ENCODE measurements around the gene MEF2A. TPM values are rescaled to one million over a fixed set of nuclear protein-coding genes. Genes with fewer than 3 reads are reported as not detected.

The MEF2A gene
- total RNA-seq, 1 donor from 2014 or later, result 135 TPM

DNA sequence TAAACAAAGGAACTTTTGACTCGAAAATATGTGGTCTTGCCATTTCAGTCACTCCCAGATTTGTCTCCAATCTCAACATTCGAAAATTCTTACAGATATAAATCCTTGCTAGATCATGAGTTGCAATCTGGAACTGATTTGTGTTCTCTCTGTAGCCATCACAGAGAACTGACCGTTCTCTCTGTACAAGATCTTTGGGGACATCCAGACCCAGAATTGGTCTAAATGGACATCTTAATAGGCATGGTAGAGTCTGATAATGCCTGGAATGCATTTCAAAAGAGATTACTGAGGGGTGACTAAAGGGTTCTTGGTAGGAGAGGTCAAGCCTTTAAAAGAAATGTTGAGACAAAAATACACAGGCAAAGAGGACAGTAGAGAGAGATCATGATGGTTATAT is 7.2 kb upstream of the MEF2A start:
- ATAC-seq, result no peak
- intact Hi-C loops (cut with DNase I), result no loop called here
- DNase-seq (ENCODE audit: missing footprints), result no peak

DNA sequence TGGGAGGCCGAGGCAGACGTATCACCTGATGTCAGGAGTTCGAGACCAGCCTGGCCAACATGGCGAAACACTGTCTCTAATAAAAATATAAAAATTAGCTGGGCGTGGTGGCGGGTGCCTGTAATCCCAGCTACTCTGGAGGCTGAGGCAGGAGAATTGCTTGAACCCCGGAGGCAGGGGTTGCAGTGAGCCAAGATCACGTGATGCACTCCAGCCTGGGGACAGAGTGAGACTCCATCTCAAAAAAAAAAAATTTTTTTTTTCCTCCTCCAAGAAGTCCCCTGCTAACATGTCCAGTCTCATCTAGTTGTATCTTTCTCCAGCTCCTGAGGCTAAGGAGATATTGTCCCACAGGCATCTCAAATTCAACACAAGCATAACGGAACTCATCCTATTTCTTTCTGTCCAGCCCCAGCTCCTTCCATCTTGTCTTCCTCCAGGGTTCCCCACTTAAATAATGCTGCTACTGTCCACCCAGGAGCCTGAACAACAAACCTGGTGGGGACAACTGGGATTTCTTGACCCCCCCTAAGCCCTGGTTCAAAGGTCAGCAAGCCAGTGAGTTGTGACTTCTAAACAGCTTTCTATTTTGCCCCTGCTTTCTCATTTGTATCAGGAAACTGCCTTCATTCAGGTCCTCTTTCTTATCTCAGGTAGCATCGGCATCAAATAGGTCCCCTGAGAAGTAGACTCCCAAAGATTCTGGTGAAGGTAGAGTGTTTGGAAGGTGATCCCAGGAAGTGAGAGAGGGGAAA is 4.1 kb upstream of the MEF2A start:
- intact Hi-C loops (cut with DNase I), result no loop called here
- ATAC-seq (no peak), DNase-seq (ENCODE audit: missing footprints) (no peak)

DNA sequence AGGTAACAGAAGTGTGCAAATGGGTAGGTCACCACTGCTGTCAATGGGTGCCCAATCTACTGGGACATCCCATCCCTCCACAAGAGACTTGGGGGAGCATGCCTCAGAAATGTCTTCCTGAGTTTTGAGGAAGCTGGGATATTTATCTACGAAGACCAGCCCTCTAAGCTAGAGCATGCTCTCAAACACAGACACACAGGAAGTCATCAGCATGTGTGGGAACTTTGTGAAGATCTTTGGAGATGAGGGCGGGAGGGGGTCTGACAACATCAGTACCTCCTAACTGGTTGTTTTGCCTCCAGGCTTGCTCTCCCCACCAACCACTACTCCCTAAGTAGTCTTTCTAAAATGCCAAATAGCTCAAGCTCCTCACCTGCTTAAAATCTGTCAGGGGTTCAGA is 3.5 kb upstream of the MEF2A start:
- ATAC-seq (no peak), DNase-seq (ENCODE audit: missing footprints) (no peak)
- intact Hi-C loops (cut with DNase I), result no loop called here

DNA sequence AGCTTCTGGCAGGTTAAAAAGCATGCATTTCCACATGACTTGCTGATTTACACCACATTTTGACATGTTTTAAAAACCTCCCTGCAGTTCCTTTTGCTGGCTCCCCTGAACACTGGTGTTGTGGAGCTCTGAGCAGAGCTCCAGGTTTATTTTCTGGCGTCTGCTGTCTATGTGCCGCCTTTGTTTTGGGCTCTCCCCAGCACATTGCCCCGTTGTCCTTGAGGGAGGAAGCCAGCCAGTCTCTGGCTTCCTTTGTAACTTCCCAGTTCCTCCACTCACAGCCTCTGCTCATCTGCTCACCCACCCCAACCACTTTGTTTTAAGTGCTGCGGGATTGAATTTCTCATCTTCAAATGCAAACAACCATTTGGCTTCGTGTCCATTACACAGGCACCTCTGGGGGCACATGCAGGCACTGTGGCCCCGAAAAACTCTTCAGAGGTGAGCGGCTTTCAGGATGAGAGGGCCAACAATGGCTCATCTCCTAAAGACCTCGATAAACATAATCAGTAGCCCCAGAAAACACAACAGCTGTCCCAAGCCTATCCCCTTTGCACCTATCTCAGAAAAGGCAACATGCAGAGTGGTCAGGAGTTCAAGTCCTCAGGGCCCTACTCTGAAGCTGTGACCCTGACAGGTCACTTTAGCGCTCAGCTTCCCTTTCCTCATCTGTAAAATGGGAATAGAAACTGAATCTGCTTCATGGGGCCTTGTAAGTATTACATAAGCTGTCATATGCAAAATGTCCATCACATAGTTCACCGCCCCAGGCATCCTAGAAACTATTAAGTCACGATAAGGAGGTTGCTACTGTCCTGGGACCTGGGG is 1.3 kb upstream of the MEF2A start:
- ATAC-seq, result peak; percentile 45
- intact Hi-C loops (cut with DNase I), result loop anchor here (1.0 to 5.0 kb wide), 7 partner anchors 52 to 257 kb away; no protein-coding TSS in a partner anchor
- DNase-seq (ENCODE audit: missing footprints), result no peak

DNA sequence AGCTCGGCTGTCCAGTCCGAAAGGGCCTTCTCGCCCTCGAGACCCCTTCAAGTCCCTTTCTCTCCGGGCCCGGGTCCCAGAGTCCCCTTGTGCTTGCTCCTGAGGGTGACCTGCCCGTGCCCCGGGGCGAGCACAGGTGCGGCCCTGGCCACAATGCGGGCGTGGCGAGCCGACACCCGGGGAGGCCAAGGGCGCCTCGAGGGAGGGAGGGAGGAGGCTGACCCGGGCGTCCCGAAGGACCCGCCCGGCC is 810 bp upstream of the MEF2A start:
- DNase-seq (ENCODE audit: missing footprints) (no peak), ATAC-seq (no peak)
- intact Hi-C loops (cut with DNase I), result loop anchor here (1.0 to 5.0 kb wide), 7 partner anchors 52 to 258 kb away; no protein-coding TSS in a partner anchor

DNA sequence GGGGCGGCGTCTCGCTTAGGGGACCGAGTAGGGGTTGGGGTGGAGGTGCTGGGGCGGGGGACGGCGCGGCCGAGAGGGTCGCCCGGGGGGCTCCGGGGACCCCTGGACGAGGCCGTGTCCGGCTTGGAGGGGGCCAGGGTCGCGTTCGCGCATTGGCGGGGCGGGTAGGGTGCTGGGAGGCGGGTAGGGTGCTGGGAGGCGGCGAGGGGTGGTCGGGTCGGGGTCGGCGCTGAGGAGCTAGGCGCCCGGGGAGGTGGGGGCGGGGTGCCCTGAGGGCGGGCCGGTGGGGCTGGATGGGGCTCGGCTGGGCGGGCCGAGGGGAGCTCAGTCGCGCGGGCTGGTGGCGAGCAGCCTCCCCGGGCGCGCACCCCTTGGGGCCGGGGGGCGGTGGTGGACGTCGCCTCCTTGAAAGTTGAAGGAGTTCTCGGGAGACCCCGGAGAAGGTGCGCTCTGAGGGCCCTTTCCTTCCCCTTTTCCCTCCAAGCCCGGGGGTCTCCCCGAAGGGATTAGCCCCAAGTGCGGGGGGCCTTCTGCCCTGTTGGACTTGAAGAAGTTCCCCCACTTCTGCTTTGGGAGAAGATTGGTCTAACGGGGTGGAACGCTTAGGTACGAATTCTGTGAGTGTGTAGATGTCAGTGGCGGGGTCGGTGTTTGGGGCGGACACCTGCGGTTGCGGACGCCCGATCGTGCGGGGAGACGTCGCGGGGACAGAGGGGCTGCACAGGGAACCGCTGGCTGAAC is 543 bp downstream of the MEF2A start:
- peak; percentile 17 for ATAC-seq
- intact Hi-C loops (cut with DNase I), result loop anchor here (5.0 kb wide), 1 partner anchor 259 kb away; no protein-coding TSS in a partner anchor
- DNase-seq (ENCODE audit: missing footprints), result no peak

DNA sequence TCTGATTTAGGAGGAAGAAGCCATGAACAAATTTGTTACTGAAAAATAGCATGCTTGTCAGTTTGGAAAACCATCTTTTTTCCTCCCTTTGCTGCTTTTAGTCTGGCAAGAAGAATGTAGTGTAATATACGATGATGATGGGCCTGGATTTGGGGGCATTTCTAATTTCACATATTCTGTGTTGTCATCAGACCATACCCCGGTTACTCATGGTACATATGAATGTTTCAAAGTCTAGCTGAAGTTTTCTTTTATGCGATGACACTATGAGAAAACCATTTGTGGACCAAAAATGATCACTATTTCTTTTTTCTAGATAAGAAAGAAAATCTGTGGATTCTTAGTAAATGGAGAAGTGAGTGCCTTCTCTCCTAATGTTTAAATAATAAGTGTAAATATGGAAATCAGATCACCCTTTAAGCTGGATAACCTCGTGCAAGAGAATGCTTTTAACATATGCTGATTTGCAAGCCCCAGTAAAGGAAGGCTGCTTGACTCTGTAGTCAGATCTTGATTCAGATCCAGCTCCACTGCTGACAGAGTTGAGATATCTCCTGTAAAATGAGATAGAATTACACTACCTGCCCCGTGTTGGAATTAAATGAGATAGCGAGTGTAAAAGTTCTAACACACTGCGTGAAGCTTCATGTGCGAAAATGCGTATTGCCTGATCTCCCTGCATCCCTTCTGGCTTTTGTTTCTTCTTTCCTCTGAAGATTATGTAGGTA is 3.0 kb downstream of the MEF2A start:
- ATAC-seq, result no peak
- no peak for DNase-seq (ENCODE audit: missing footprints)
- intact Hi-C loops (cut with DNase I), result loop anchor here (5.0 kb wide), 1 partner anchor 261 kb away; no protein-coding TSS in a partner anchor

DNA sequence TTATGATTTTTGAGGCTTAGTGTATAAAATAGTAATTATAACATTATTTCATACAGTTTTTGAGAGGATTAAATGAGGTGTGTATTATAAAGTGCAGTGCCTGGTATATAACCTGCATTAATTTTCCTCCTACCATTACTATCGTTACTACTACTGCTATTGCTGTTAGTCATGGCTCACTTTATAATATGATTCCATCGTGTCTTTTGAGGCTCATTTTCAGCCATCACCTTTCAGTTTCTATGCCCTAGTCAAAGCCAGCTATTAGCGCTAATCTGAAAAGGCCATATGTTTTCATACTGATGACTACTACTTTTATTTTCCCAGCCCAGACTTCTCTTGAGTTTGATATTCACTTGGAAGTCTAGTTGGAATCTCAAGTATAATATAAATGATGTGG is 5.5 kb downstream of the MEF2A start:
- intact Hi-C loops (cut with DNase I), result no loop called here
- DNase-seq (ENCODE audit: missing footprints) (no peak), ATAC-seq (no peak)

DNA sequence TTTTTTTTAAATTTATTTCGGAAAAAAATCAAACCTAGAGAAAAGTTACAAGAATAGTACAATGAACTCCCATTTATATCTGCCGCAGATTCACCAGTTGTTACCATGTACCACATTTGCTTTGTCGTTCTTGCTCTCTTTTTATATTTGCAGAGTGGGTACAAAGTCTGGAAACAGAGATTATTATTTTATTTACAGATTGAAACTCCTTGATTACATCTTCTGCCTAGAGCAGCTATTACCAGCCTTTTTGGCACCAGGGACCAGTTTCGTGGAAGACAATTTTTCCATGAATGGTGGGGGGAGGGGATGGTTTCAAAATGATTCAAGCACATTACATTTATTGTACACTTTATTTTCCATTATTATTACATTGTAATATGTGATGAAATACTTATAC is 8.3 kb downstream of the MEF2A start:
- intact Hi-C loops (cut with DNase I), result no loop called here
- ATAC-seq (no peak), DNase-seq (ENCODE audit: missing footprints) (no peak)

DNA sequence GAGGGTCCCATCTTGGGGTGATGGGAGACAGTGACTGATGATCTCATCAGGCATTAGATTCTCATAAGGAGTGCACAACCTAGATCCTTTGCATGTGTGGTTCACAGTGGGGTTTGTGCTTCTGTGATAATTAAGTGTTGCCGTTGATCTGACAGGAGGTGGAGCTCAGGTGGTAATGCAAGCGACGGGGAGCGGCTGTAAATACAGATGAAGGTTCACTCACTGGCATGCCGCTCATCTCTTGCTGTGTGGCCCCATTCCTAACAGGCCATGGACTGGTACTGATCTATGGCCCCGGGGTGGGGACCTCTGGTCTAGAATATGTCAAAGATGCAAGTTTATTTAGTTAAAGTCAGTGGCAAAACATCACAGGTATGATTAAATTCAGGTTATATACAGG is 8.7 kb downstream of the MEF2A start:
- intact Hi-C loops (cut with DNase I), result no loop called here
- DNase-seq (ENCODE audit: missing footprints) (no peak), ATAC-seq (no peak)

DNA sequence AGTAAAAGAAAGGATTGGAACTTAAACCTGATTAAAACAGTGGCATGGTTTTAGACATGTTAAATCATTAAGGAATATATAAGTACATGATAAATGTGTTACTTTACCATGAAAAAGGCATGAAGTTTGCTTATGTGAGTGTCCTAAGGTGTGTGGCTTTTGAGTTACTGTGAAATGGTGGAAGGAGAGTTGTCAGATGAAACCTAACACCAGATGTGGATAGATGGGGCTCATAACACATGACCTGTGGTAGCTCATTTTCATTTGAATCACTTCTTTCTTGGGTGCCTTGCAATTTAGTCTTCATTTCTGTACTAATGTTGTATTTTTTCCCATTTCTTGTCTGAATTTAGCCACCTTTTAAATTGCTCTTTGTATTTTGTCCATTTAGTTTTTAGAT is 13.0 kb downstream of the MEF2A start:
- intact Hi-C loops (cut with DNase I), result loop anchor here (5.0 kb wide), 1 partner anchor 33 kb away; no protein-coding TSS in a partner anchor
- DNase-seq (ENCODE audit: missing footprints) (no peak), ATAC-seq (no peak)

DNA sequence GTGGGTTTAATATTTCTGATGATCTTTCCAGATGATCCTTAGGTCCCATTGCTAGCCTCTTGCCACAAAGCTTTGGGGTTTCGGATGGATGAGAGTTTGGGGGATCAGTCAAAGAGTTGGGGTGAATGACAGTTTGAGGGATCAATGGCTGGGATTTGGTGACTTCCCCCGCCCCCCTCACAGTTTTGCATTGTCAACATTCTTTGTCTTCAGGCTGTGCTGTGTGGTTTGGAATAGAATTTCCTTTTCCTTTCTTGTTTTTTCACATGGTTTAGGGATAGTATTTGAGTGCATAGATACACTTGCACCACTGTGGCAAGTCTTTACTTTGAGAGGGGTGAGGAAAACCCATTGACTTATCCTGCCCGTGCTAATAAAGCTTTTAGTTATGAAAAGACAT is 14.3 kb downstream of the MEF2A start:
- DNase-seq (ENCODE audit: missing footprints), result no peak
- intact Hi-C loops (cut with DNase I), result no loop called here
- no peak for ATAC-seq

DNA sequence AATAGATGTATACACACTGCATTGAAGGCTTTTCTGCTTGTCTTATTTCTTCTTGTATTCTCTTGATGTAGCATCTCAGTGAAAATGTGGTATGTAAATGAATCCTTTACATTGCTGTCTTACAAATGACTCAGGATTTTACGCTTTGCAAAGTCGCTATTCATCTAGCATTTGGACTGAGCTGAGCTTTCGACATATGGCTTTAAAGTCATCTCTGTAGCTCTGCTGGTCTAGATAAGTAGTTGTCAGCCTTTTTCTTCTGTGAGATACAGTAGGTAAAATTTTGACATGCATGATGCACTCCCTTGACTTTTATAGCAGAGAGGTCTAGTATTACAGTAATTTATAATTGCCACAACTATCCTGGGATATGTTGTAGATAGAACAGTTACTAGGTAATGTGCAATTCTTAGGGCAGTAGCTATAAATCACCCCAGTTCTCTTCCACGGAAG is 16.8 kb downstream of the MEF2A start:
- DNase-seq (ENCODE audit: missing footprints) (no peak), ATAC-seq (no peak)
- intact Hi-C loops (cut with DNase I), result no loop called here

DNA sequence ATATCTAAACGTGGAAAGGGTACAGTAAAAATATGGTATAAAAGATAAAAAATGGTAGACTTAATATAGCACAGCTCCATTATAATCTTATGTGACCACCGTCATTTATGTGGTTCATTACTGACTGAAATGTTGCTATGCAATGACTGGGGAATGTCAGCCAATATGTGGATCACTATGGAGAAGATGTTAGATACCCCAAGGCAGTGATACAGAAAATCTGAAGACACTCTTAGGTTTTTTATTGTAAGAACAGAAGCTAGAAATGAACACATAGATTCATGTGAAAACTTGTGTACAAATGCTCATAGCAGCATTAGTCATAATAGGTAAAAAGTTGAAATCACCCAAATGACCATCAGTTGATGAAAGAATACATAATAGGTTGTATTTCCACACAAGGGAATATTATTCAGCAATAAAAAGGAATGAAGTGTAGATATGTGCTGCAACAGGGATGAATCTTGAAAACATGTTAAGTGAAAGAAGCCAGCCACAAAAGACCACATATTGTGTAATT is 18.4 kb downstream of the MEF2A start:
- DNase-seq (ENCODE audit: missing footprints) (no peak), ATAC-seq (no peak)
- intact Hi-C loops (cut with DNase I), result no loop called here

DNA sequence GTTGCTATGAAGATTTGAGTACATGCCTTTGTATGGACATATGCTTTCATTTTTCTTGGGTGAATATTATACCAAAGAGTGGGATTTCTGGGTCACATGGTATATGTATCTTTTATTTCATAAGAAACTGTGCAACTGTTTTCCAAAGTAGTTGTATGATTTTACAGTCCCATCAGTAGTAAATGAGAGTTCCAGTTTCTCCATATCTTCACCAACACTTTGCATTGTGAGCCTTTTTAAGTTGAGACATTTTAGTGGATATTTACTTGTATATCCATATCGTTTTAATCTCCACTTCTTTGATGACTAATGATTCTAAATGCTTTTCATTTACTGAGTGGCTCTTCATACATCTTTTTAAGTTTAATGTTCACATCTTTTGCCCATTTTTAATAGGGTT is 20.3 kb downstream of the MEF2A start:
- ATAC-seq, result no peak
- DNase-seq (ENCODE audit: missing footprints), result no peak
- intact Hi-C loops (cut with DNase I), result no loop called here

DNA sequence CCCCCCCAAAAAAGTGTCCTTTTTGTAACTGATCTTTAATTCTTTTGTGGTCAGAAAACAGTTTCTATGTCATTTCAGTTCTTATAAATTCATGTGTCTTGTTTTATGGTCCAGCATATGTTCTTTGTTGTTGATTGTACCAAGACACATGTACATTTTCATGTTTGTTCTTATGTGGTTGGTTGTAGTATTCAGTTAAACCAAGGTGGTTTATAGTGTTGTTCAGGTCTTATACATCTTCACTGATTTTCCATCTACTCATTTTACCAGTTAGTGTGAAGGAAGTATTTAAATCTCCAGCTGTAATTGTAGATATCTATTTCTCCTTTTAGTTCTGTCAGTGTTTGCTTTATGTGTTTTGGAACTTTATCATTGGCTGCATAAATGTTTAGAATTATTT is 24.0 kb downstream of the MEF2A start:
- no peak for DNase-seq (ENCODE audit: missing footprints)
- intact Hi-C loops (cut with DNase I), result no loop called here
- no peak for ATAC-seq

DNA sequence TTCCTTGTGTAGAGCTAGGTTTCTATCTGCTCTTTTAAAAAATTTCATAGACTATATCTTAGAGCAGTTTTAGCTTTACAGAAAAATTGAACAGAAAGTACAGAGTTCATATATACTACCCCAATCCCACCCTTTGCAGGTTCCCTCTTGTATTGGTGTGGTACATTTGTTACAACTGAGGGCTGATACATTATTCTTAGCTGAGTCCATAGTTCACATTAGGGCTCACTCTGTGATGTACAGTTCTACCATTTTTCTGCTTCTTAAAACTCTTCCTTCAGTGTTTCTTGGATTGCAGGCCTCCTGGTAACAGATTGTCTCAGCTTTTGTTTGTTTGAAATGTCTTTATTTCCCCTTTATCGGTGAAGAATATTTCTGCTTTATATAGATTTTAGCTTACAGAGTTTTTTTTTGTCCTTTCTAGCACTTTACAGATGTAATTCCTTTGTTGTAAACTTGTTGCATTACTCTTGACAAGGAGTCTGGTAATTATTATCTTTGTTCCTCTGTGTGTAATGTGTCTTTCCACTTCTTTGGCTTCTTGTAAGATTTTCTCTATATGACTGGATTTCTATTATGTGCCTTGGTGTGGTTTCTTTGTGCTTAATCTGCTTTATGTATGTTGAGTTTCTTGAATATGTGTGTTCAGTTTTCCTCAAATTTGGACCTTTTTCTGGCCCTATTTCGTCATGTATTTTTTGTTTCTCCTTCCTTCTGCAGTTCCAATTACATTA is 25.3 kb downstream of the MEF2A start:
- ATAC-seq (no peak), DNase-seq (ENCODE audit: missing footprints) (no peak)
- intact Hi-C loops (cut with DNase I), result no loop called here

DNA sequence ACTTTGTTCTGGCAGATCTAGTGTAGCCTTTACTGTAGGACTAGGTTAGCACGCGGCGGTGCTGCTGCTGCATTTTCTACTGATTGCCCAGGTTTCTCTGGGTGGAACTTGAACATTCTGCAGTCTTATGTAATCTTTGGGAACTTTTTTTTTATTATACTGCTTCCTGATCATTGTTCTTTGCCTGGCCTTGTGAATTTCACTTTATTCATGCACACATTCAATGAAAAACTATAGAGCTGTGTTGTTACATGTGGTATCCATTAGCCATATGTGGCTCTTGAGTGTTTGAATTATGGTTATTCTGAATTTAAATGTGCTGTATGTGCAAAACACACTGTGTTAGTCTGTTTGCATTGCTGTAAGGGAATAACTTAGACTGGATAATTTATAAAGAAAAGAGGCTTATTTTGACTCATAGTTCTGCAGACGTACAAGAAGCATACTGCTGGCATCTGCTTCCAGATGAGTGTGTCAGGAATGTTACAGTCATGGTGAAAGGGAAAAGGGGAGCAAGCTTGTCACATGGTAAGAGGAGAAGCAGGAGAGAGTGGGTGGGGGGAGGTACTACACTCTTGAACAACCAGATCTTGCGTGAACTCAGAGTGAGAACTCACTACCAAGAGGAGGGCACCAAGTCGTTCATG is 26.5 kb downstream of the MEF2A start:
- DNase-seq (ENCODE audit: missing footprints) (no peak), ATAC-seq (peak; percentile 8)
- intact Hi-C loops (cut with DNase I), result no loop called here
